Activated CD8-positive, alpha-beta T cell treated with anti-CD3 and anti-CD28 coated beads, Interleukin-2, amount 10 ng/mL, durations not matched to agents 7 days and 5 days (primary cell): ENCODE data around the gene COL24A1. TPM values are rescaled to one million over a fixed set of nuclear protein-coding genes. Genes with fewer than 3 reads are reported as not detected.
"Not testable (repeated sequence)": the region's sequence is repeated elsewhere in the genome, so short reads cannot be mapped to it uniquely, and the experiment has no call there.

Source experiments
- ATAC-seq: fragments of 150-1000 bp; cut with Tn5 transposase; one replicate; pipeline ENCODE4 v1.10.0; 2021; ENCODE audit warnings: moderate library complexity
- CTCF ChIA-PET: fragments of 350-600 bp; sonication (Branson Sonifier 250); formaldehyde crosslinking; loops from one replicate; lab custom pipeline; 2021; ENCODE audit warnings: antibody characterized with exemption; lab: Charles Lee
- POLR2A ChIA-PET: fragments of 350-600 bp; sonication (Branson Sonifier 250); formaldehyde crosslinking; loops from one replicate; lab custom pipeline; 2021; ENCODE audit warnings: antibody characterized with exemption; lab: Charles Lee
- DNase-seq: peaks from one replicate; pipeline ENCODE4 v3.0.0-alpha.2; 2020
- H3K27ac Mint-ChIP-seq: one replicate; pipeline ENCODE4 v1.8.0; 2021; ENCODE audit warnings: mild to moderate bottlenecking, mixed read lengths
- H3K27me3 Mint-ChIP-seq: one replicate; pipeline ENCODE4 v1.8.0; 2021; ENCODE audit warnings: low read depth, mixed read lengths
- H3K36me3 Mint-ChIP-seq: one replicate; pipeline ENCODE4 v1.8.0; 2021; ENCODE audit warnings: low read depth, mixed read lengths
- H3K4me1 Mint-ChIP-seq: one replicate; pipeline ENCODE4 v1.8.0; 2021; ENCODE audit warnings: low read depth, mixed read lengths
- H3K4me3 Mint-ChIP-seq: one replicate; pipeline ENCODE4 v1.8.0; 2021; ENCODE audit warnings: mild to moderate bottlenecking, mixed read lengths
- H3K9me3 Mint-ChIP-seq: one replicate; pipeline ENCODE4 v1.8.0; 2022; ENCODE audit warnings: mixed read lengths; ENCODE audit not compliant: insufficient read depth
- total RNA-seq, 2 experiments: library from RNA; stranded (reverse); gene quantifications; one replicate each; pipeline ENCODE4 v1.2.3, GENCODE V29; 2021

Gene COL24A1
- total RNA-seq, 2 experiments from 2014 or later: not detected

GRCh38 chr1:86104606-86105532 lies 51.7 kb downstream of the COL24A1 start:
- DNase-seq (no peak), ATAC-seq (no peak)
- H3K4me3 Mint-ChIP-seq: no peak overlapping the region
- ChIA-PET POLR2A (interaction anchor here (0.7 kb wide), 1 partner anchor 8 kb away, joined by 3 read pairs; no protein-coding TSS in a partner anchor), CTCF (no interaction called here)
- H3K27ac Mint-ChIP-seq: no peak overlapping the region
- H3K27me3 Mint-ChIP-seq: no peaks in the 10 kb centered on the region
- no peaks in the 10 kb centered on the region for H3K9me3 Mint-ChIP-seq
- no peaks in the 10 kb centered on the region for H3K36me3 Mint-ChIP-seq
- no peaks in the 10 kb centered on the region for H3K4me1 Mint-ChIP-seq

- Mint-ChIP-seq H3K4me3 (no peak overlapping the region), H3K27ac (no peak overlapping the region), H3K36me3 (no peaks in the 10 kb centered on the region), H3K9me3 (no peaks in the 10 kb centered on the region), H3K4me1 (no peaks in the 10 kb centered on the region), H3K27me3 (no peaks in the 10 kb centered on the region)
- ChIA-PET POLR2A (no interaction called here), CTCF (no interaction called here)
- DNase-seq (no peak), ATAC-seq (no peak)
Measured at GRCh38 chr1:86101616-86102015, 55.0 kb downstream of the COL24A1 start.

GRCh38 chr1:86100401-86100800 lies 56.2 kb downstream of the COL24A1 start:
- ATAC-seq: no peak
- DNase-seq: no peak
- Mint-ChIP-seq H3K27me3 (no peaks in the 10 kb centered on the region), H3K4me1 (no peaks in the 10 kb centered on the region), H3K36me3 (no peaks in the 10 kb centered on the region), H3K4me3 (no peak overlapping the region), H3K9me3 (no peaks in the 10 kb centered on the region), H3K27ac (no peak overlapping the region)
- ChIA-PET CTCF (no interaction called here), POLR2A (no interaction called here)

- H3K4me3 Mint-ChIP-seq: no peak overlapping the region
- ChIA-PET CTCF (no interaction called here), POLR2A (no interaction called here)
- H3K9me3 Mint-ChIP-seq: no peaks in the 10 kb centered on the region
- no peak for DNase-seq
- no peaks in the 10 kb centered on the region for H3K36me3 Mint-ChIP-seq
- H3K27me3 Mint-ChIP-seq: no peaks in the 10 kb centered on the region
- H3K27ac Mint-ChIP-seq: no peak overlapping the region
- H3K4me1 Mint-ChIP-seq: no peaks in the 10 kb centered on the region
- ATAC-seq: no peak
Measured at GRCh38 chr1:86089765-86090164, 66.8 kb downstream of the COL24A1 start.

- ATAC-seq (no peak), DNase-seq (no peak)
- no peaks in the 10 kb centered on the region for H3K36me3 Mint-ChIP-seq
- CTCF ChIA-PET: no interaction called here
- H3K9me3 Mint-ChIP-seq: no peaks in the 10 kb centered on the region
- POLR2A ChIA-PET: no interaction called here
- H3K27me3 Mint-ChIP-seq: no peaks in the 10 kb centered on the region
- H3K4me3 Mint-ChIP-seq: no peak overlapping the region
- H3K4me1 Mint-ChIP-seq: no peaks in the 10 kb centered on the region
- no peak overlapping the region for H3K27ac Mint-ChIP-seq
Measured at GRCh38 chr1:86085741-86086409, 70.7 kb downstream of the COL24A1 start.

GRCh38 chr1:86084998-86085397 lies 71.6 kb downstream of the COL24A1 start:
- ATAC-seq (no peak), DNase-seq (no peak)
- POLR2A ChIA-PET: no interaction called here
- H3K4me3 Mint-ChIP-seq: no peak overlapping the region
- no peaks in the 10 kb centered on the region for H3K4me1 Mint-ChIP-seq
- CTCF ChIA-PET: no interaction called here
- H3K9me3 Mint-ChIP-seq: no peaks in the 10 kb centered on the region
- no peaks in the 10 kb centered on the region for H3K27me3 Mint-ChIP-seq
- no peaks in the 10 kb centered on the region for H3K36me3 Mint-ChIP-seq
- H3K27ac Mint-ChIP-seq: no peak overlapping the region

- DNase-seq (no peak), ATAC-seq (no peak)
- no peak overlapping the region for H3K4me3 Mint-ChIP-seq
- no peaks in the 10 kb centered on the region for H3K27me3 Mint-ChIP-seq
- ChIA-PET CTCF (no interaction called here), POLR2A (no interaction called here)
- H3K9me3 Mint-ChIP-seq: no peaks in the 10 kb centered on the region
- no peaks in the 10 kb centered on the region for H3K4me1 Mint-ChIP-seq
- no peak overlapping the region for H3K27ac Mint-ChIP-seq
- no peaks in the 10 kb centered on the region for H3K36me3 Mint-ChIP-seq
Measured at GRCh38 chr1:86082183-86082582, 74.4 kb downstream of the COL24A1 start.

- DNase-seq, H3K27me3 Mint-ChIP-seq, POLR2A ChIA-PET, H3K36me3 Mint-ChIP-seq, ATAC-seq, CTCF ChIA-PET, H3K27ac Mint-ChIP-seq, H3K4me1 Mint-ChIP-seq, H3K4me3 Mint-ChIP-seq, H3K9me3 Mint-ChIP-seq: not testable (repeated sequence)
Measured at GRCh38 chr1:86072474-86072873, 84.1 kb downstream of the COL24A1 start.

- ATAC-seq, H3K9me3 Mint-ChIP-seq, DNase-seq, H3K36me3 Mint-ChIP-seq, CTCF ChIA-PET, H3K4me1 Mint-ChIP-seq, H3K27me3 Mint-ChIP-seq, H3K27ac Mint-ChIP-seq, H3K4me3 Mint-ChIP-seq, POLR2A ChIA-PET: not testable (repeated sequence)
Measured at GRCh38 chr1:86071870-86072269, 84.7 kb downstream of the COL24A1 start.

GRCh38 chr1:86069757-86070145 lies 86.8 kb downstream of the COL24A1 start:
- ATAC-seq (no peak), DNase-seq (no peak)
- CTCF ChIA-PET: no interaction called here
- POLR2A ChIA-PET: no interaction called here
- Mint-ChIP-seq H3K9me3 (no peaks in the 10 kb centered on the region), H3K36me3 (no peaks in the 10 kb centered on the region), H3K27me3 (no peaks in the 10 kb centered on the region), H3K4me1 (no peaks in the 10 kb centered on the region), H3K4me3 (no peak overlapping the region), H3K27ac (no peak overlapping the region)

GRCh38 chr1:86068841-86069756 lies 87.5 kb downstream of the COL24A1 start:
- Mint-ChIP-seq H3K4me3 (no peak overlapping the region), H3K4me1 (no peaks in the 10 kb centered on the region), H3K27ac (no peak overlapping the region), H3K9me3 (no peaks in the 10 kb centered on the region), H3K27me3 (no peaks in the 10 kb centered on the region), H3K36me3 (no peaks in the 10 kb centered on the region)
- DNase-seq: no peak
- ATAC-seq: no peak
- ChIA-PET CTCF (no interaction called here), POLR2A (no interaction called here)
